Activated naive CD4-positive, alpha-beta T cell (primary cell): ENCODE results near the gene PEF1.
A peak's percentile ranks its signal among the peaks of the same experiment; 100 is the strongest.

Experiments used
- DNase-seq, 4 experiments: peaks; one replicate each; lab custom pipeline; 2025; lab: John Stamatoyannopoulos, UW

PEF1 gene, protein sequence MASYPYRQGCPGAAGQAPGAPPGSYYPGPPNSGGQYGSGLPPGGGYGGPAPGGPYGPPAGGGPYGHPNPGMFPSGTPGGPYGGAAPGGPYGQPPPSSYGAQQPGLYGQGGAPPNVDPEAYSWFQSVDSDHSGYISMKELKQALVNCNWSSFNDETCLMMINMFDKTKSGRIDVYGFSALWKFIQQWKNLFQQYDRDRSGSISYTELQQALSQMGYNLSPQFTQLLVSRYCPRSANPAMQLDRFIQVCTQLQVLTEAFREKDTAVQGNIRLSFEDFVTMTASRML

DNA sequence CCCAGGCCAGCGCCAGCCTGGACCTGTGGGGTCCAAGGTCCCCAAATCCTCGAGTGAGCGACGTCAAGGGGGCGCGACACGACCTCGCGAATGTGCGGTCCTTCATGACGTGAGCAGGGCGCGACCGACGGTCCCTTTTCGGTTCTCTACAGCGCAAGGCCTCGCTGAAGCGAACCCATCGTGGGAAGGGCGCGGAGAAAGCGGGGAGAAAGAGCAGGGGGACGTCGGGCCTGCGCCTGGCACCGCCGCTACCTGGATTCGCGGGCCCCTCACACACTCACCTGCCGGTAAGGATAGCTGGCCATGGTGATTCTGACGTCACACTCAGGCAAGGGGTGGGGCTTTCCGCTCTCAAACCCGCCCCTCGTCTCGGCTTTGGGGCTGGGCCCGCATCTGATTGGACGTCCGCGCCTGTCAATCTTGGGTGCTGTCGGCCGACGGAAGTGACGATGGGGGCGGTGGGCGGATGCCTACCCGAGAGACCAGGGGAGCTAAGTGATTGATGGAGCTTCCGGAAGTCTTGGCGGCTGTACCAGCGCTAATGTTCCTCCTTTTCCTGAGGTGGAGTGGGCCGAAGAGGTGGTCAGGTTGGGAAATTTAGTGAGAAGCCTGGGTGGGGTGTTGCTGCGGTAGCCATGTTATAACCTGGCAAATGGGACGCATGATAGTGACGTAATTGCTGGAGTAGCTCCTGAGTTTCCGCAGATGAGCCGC is at the start of gene PEF1:
Gene PEF1 (minus strand): TSS at position 317 of the 714 bp plus-strand sequence. CDS start 12 bp downstream, at position 305.
- peak; percentile 96 to 98 (median 98) for DNase-seq

DNA sequence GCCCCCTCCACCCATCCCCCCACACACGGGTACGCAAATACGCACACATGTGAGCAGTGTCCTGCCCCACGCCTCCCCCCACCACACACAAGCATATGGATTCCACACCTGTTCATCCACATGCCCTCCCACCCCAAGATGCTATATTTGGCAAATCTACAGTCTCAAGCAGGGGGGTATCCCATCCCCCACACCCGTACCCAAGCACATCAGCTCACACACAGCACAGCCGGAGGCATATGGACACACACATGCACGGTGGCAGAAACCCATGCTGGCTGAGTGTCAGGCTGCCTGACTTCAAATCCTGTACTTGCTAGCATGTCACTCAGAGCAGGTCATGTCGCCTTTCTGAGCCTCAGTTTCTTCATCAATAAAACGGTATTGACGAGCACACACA is 48.6 kb upstream of the PEF1 start:
- DNase-seq, result no peak

DNA sequence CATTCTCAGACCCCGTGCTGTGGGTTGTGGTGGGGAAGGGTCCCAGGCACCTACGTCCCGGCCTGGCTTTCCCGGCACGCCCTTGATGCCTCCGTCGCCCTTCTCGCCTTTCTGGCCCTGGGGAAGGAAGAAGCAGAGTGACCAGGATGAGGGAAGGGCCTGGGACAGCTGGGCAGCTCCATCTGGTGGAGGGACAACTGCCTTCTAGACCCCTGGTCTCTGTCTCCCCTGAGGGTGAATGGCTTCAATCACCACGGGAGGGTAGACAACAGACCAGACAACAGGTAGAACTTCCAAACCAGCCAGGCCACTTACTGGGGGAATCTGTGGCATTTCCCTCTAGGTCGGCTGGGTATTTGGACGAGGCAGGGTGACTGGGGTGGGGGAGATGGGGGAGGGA is 47.3 kb upstream of the PEF1 start:
- no peak for DNase-seq

DNA sequence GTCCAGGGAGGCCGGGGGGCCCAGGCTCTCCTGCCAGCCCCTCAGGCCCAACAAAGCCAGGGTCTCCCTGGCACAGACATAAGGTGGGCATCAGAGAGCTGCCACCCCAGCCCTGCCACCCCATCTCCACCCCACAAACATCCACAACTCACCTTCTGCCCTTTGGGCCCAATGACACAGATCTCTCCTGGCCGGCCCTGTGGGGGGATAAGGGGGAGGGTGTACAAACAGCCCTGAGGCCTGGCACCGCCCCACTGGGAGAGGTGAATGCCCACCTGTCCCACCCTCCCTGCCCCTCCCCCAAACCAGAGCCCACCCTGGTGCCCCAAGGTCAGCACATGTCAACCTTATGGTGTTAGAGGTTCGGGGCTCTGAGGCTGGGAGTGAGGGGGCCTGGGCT is 46.8 kb upstream of the PEF1 start:
- no peak for DNase-seq

DNA sequence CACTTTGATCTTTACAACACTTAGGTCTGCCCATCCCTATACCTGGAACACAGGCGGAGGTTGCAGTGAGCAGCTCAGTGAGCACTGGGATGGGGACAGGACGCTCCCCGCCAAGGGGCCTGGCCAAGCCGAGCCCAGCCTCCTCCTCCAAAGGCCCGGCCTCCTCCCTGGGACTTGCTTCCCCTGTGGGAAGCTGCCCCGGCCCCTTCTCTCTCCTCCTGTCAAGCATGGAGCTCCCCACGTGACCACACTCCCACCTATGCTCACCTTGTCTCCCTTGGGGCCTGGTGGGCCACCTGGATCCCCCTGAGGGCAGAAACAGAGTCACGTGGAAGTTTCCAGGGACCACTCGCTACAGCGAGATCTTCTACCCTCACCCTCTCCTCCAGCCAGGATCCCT is 46.2 kb upstream of the PEF1 start:
- DNase-seq, result no peak

DNA sequence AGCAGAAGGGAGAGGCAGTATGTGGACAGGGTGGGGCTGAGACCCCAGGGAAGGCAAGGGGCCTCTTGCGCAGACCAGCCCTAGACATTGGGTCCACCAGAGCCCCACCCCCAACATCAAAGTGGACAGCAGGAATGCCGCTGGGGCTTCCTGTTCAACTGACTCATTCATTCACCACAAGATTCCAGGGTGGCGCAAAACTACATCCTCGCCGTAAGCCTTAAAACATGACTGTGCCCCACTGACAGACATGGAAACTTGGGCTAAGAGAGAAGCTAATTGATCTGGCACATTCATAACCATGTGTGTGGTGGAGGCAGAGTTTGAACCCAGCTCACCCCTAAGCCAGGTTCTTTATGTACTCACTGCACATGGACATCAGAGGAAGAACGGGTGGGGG is 45.2 kb upstream of the PEF1 start:
- no peak for DNase-seq

DNA sequence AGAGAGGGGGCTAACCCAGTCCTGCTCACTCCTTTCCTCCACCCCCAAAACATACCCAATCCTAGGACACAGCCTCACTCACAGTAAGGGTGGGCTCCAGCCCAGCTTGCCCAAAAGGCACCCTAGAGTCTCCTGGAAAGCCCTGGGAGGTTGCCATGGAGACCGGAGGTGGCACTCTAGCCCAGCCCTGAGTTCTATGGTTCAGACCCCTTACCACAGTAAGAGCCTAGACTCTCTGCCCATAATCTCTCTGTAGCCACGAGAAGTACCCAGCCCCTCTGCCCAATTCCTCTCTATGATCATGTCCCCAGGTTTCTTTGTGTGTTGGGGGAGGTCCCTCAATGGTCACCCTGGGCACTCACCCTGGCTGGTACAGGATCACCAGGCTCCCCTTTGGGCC is 44.7 kb upstream of the PEF1 start:
- no peak for DNase-seq

DNA sequence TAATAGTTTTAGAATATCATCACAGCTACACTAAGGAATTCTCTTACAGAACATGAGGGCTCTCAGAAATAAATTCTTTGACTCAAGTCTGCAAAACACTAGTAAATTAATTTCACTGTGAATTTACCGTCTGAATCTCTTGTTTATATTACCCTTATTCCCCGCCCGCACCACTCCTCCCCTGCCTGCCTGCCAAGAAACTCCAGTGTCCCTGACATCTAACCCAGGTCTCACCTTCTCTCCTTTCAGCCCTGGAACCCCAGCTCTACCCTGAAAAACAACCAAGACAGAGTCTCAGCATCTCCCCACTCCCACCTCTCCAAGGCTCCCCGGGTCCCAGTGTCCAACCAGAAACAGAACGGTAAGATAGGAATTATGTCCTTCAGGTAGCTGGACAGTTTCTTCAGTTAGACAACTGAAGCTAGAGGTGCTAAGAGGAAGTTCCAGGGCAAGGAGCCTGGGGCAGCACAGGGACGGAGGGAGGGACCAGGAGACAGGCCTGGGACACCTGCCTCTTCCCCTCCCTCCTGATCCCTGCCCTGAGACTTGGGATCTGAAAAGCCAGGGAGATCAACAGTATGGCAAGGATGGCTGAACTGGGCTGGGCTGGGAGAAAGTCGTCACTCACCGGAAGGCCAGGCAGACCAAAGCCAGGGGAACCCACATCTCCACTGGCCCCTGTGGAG is 43.7 kb upstream of the PEF1 start:
- no peak for DNase-seq

DNA sequence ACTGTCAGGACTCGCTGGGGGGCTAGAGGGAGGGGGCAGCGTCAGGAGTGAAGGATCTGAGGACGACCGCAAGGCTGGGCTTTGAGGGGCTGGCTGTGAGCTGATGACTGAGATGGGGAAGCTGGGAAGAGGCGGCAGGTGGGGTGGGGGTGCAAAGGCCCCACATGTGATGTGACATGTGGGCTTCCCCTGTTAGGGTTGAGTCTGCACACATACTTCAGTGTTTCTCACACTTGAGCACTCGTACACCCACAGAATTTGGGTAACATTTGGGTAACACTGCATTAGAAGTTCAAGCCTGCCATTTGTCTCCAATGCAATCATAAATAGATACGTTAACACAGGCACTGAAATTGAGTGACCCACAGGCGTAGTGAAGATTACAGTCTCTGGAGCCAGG is 42.9 kb upstream of the PEF1 start:
- DNase-seq, result no peak

DNA sequence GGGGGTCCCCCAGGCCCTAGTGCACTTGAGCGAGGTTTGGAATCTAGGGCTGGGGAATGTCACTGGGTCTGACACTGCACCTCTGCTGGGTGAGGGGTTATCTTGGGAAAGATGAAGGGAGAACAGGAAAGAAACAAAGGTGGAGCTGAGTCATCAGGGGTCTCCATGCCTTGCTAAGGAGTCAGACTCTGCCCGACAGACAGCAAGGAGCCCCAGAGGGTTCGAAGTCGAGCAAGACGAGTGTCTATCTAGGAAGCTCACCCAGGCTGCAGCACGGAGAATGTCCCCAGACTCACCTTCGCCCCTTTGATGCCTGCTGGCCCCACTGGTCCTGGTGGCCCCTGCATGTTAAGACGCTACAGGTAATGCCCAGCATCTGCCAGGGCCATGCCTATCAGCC is 41.1 kb upstream of the PEF1 start:
- no peak for DNase-seq

DNA sequence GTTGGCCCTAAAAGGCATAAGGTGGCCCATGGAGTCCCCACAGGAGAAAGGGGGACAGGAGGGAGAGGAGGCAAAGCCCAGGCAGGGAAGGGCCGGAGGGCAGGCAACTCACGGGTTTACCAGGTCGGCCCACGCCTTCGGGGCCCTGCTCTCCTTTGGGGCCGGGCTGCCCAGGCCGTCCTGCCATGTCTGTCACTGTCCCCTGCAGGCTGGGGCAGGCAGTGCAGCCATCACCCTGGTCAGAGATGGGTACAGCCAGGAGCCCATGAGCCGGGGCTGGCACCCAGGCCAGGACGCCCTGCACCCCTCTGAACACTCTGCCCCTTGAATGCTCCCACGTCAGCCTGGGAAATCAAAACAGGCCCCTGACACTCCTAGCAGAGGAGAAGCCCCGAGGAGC is 39.3 kb upstream of the PEF1 start:
- no peak for DNase-seq

DNA sequence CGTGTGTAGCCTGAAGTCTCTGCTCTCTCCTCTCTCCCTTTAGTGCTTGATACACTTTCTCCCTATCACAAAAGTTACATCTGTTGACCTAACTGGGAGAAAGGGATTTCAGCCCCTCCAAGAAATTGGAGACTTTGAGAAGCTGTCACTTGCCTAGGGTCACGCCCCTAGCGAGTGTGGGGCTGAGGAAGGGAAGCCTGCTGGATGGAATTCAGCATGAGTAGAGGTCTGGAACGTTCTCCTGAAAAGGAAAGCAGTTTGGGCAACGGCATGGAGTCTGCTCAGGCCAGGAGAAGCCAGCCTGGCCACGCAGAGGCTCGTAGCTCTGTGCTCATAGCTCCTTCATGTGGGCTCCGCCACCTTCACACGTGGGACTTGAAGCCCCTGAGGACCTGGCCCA is 36.7 kb upstream of the PEF1 start:
- DNase-seq, result no peak

DNA sequence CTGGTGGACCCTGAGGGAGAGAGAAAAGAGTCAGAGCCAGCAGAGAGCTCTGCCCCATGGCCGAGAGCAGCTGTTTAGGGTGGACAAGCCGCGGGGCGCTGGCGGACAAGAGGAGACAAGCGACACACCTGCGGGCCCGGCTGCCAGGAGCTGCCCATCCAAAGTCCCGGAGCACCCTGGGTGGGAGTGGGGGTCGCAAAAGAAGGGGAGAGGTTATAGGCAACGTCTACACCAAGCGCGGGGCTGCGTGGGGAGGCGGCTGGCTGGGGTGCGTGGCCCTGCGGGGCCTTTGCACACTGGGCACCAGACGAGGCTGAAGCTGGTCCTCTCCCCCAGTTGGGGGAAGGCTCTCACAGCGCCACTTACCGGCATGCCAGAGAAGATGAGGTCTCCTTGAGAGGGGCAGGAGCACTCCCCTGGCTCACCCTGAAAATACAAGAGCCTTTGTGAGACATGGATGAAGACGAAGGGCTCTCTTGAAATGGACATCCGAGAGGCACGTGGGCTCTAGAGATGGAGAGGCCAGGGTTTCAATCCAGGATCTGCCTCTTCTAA is 35.1 kb upstream of the PEF1 start:
- no peak for DNase-seq

DNA sequence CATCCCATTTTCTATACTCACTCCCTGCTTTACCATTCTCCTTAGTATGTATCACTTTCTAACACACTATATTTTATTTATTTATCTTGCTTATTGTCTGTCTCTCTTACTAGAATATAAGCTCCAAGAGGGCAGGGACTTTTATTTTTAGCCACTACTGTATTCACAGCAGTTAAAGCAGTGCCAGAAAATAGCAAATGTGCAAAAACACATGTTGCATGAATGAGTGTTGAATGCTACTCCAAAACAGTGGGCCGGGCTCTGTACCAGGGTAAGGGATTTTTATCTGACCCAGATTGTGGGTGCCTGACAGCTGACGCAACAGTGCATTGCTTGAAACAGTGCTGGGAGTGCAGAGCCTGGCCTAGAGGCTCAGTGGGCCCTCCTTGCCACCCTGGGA is 34.4 kb upstream of the PEF1 start:
- DNase-seq, result no peak

DNA sequence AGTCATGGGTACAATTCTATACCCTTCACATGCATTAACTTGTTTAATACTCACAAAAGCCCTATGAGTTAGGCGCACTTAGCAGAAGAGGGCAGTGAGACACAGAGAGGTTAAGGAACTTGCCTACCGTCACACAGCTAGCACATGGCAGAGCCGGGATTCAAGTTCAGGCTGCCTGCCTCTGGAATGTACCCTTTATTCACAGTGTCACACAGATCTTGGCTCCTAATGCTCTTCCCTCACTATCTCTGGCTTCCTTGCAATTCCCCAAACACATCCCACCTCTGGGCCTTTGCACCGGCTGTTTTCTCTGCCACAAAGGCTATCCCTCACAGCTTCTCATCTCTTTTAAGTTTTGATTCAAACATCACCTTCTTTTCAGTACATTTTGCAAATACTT is 34.0 kb upstream of the PEF1 start:
- no peak for DNase-seq

DNA sequence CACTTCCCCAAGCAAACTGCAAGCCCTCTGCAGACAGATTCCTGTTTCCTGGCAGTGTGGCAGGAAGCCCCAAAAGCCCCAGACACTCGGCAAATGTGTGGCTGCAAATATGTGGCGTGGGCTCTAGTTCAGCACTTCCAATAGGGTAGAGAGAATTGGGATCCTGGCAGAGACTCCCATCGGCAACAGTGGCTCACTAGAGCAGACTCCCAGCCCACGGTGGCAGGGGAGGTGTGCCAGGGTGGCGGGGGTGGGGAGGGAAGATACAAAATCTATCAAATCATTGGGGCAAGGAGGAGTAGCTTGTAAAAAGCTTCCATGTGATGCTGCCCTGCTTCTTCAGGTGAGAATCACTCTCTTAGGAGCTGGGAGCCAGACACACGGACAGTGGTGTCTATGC is 33.3 kb upstream of the PEF1 start:
- DNase-seq, result no peak

DNA sequence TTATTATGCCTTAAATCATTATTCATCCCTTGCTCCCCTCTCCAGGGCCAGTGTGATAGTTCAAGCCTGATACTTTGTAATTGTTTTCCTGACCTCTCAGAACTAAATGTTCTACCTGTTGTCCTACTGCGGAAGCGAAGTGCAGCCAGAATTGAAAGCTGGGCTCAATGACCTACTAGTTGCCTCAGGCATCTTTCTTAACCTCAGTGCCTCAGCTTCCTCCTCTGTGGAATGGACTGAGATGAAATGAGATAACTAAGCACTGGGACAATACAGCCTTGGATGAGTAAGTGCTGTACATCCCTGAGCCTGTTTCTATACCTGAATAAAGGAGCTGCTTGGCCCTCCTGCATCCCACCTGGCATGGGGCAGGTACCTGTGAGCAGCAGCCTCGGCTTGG is 32.7 kb upstream of the PEF1 start:
- DNase-seq, result no peak

DNA sequence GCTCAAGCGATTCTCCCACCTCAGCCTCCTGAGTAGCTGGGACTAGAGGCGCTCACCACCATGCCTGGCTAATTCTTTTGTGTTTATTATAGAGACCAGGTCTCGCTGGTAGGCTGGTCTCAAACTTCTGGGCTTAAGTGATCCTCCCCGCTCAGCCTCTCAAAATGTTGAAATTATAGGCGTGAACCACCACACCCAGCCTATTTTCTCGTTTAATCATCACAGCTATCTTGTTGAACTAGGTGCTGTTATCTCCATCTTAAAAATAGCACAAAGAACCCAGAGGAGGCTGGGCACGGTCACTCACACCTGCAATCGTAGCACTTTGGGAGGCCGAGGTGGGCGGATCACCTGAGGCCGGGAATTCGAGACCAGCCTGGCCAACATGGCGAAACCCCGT is 31.1 kb upstream of the PEF1 start:
- no peak for DNase-seq

DNA sequence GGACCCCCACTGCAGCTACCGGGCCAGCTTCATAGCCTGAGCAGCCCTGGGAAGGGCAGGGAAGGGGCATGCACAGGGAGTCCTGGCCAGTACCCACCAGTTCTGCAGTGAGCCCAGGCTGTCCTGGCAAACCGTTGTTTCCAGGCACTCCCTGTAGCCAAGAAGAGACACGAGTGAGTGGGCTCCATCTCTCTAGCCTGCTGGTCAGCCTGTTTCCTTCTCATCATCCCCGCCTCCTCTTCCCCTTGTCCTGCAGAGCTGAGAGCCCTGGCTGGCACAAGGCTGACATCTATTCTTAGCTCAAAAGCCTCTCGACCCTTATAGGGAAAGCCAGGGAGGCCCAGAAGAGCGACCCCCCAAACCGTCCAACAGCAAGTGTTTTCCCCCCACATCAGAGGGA is 30.5 kb upstream of the PEF1 start:
- DNase-seq, result no peak

DNA sequence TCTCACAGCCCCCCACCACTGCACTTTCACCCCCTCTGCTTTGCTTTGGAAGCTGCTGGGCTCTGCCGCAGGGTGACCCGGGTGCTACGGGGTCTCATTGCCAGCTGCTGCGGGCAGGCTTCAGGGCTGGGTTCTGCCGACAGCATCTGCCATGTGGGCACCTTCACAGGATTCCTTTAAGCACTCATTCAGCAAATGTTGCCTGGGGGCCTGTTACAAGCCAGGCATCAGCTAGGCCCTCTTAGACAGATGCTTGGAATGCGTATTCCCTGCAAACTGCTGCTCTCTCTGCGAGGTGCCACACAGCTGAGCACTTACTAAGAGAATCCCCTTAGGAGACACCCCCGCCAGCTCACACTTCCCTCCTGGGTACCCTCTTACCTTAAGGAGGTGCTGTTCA is 29.9 kb upstream of the PEF1 start:
- no peak for DNase-seq

DNA sequence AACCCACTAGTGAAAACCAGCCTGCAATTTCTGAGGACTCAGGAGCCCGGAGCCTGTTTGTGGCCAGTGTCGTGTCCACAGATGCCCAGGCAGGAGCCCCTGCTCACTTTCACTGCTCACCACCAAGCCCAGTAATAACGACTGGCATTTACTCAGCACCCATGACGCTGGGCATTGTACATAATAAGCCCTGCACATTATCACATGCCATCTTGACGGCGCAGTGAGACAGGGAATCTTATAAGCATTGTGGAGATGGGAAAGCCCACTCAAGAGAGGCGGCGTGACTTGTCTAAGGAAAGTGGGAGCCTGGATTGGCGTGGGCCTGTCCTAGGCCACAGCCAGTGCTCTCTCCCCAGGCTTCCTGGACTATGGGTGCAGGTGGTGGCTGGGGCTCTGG is 28.8 kb upstream of the PEF1 start:
- no peak for DNase-seq

DNA sequence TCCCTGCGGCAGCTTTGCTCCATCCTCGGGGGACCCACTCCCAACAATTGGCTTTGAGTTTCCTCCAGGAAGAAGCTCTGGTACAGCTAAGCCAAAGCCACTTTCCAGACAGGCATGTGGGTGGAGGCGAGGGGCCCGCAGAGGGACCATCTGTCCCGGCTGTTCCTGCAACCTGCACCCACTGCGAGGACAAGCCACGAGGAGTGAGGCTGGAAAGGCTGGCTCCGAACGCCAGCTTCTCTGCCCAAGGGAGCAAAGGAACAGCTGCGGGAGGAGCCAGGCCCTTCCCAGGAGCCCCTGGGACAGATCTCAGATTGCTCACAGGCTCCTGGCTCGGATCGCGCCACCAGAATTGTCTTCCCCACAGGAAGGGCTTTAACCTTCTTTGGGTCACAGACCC is 28.3 kb upstream of the PEF1 start:
- no peak for DNase-seq

DNA sequence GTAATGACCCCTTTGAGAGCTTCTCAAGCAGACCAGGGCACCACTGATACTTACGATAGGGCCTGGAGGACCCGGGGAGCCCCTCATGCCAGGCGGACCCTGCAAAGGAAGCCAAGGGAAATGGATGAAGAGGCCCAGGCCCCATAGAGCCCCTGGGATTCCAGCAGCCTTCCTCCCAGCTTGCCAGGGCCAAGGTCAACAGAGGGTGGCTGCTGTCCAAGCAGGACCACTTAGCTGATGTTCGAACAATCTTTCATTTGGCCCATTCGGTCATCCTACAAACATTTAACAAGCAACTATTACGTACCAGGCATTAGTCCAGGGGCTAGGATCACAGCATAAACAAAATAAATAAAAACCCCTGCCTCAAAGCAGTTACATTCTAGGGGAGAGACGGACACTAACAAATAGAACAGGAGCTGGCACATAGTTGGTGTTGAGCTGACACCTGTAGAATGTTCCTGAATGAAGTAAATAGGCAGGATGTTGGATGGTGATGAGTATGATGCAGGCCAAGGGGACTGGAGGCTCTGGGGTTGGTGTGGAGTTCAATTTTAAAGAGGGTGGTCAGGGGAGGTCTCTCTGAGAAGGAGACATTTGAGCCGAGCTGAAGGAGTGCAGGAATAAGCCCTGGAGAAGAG is 27.0 kb upstream of the PEF1 start:
- DNase-seq, result no peak
